GM21381 (cell line): ENCODE measurements around the gene ENDOD1.

Source experiments
- ATAC-seq: cut with Tn5 transposase; IDR thresholded peaks from one replicate; pipeline ENCODE4 v1.9.1; 2021; ENCODE audit warnings: mild to moderate bottlenecking, moderate library complexity; ENCODE audit not compliant: unreplicated experiment

The ENDOD1 gene

GRCh38 chr11:95165638-95166037 lies 76.0 kb downstream of the ENDOD1 start:
- no peak for ATAC-seq

GRCh38 chr11:95166781-95167180 lies 77.1 kb downstream of the ENDOD1 start:
- no peak for ATAC-seq

GRCh38 chr11:95170294-95170693 lies 80.6 kb downstream of the ENDOD1 start:
- no peak for ATAC-seq

- ATAC-seq, result no peak
These were observed 86.3 kb downstream of the ENDOD1 start for GRCh38 chr11:95175818-95176380.
